Hematopoietic multipotent progenitor cell treated with erythropoietin and hydrocortisone succinate and interleukin-3 and kit ligand, for 8 days (in vitro differentiated cells): ENCODE data around the gene ERAS.
"Not testable (repeated sequence)": the region's sequence is repeated elsewhere in the genome, so short reads cannot be mapped to it uniquely, and the experiment has no call there.

Experiments
- DNase-seq: peaks from one replicate; pipeline ENCODE4 v3.0.0-alpha.2; 2015

The ERAS gene

DNA sequence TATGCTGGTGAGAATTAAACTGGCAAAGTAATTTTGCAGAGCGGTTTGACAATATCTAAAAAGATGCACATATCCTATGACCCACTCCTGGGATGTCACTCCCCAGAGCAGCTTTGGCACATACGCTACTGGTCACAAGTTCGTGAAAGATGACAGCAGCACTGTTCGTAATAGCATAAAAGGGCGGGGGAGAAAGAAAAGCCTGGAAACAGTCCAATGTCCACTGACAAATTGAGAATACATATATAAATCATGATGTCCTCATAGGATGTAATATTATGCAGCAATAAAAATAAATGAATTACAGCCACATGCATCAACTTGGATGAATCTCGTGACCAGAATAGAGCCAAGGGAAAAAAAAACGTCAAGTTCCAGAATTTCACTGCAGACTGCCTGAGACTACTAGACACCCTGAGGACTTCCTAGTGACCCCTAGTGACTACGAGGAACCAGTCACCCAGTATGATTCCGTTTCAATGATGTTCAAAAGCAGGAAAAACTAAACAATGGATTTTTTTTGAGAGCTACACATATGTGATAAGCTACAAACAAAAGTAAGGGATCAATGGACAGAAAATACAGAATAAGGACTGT, 7.3 kb downstream of the ERAS start:
- no peak for DNase-seq

DNA sequence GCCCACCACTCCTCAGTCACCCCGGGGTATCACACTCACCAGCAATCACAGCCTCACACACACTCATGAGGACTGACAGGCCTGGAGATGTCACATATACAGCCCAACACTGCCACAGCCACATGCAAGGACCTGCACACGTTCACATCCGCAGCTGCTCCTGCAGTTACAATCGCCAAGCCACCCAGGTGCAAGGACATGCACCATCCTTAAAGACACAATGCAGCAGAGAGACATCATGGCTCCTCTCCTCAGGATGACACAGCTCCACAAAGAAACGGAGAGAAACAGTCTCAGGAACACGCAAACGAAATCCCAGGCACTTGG, 8.0 kb downstream of the ERAS start:
- no peak for DNase-seq

DNA sequence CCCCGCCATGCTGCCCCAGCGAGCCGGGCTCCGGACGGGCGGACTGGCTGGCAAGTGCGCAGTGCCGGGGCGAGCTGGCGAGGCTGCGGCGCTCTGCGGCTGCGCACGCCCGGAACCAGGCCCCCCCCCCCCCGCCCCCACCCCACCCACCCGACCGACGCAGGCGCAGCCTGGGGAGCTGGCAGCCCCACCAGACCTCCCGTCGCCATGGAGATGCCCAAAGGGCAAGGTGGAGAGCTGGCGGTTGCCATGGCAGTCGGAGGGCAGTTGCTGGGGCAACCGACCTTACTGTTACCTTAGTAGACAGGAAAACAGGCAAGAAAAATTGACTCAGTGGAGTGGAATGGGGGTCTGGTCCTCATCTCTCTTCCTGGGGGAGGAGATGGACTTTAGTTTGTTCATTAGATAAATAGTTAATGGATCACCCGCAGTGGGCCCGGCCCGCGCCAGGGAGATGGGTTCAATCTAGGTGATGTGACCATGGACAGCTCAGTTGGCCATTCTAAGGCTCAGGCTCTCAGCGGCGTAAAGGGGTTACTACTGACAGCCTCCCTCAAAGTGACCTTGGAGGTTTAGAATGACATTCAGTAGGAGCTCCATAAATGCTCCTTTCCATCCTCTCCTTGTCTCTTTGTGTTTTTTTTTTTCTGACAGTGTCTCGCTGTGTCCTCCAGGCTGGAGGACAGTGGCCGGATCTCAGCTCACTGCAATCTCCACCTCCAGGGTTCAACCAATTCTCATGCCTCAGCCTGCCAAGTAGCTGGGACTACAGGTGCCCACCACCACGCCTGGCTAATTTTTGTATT, 9.4 kb downstream of the ERAS start, which contains the start of gene PCSK1N:
TSS of gene PCSK1N (minus strand) at position 87 of the 806 bp plus-strand sequence. CDS start at position 9, 78 bp downstream.
- no peak for DNase-seq

- no peak for DNase-seq
These were observed 13.4 kb downstream of the ERAS start for GRCh38 chrX:48839686-48840085.

DNA sequence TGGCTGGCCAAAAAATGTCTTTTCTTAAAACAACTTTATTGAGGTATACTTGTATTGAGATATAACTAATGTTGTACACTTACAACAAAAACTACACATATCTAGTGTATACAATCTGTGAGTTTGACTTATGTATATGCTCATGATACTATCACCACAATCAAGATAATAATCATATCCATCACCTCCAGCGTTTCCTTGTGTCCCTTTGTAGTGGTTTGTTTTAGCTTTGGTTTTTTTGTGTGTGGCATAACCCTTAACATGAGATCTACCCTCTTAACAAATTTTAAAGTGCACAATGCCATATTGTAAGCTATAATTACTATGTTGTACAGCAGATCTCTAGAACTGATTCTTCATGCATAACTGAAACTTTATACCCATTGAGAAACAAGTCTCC, 22.5 kb downstream of the ERAS start:
- DNase-seq, result no peak

DNA sequence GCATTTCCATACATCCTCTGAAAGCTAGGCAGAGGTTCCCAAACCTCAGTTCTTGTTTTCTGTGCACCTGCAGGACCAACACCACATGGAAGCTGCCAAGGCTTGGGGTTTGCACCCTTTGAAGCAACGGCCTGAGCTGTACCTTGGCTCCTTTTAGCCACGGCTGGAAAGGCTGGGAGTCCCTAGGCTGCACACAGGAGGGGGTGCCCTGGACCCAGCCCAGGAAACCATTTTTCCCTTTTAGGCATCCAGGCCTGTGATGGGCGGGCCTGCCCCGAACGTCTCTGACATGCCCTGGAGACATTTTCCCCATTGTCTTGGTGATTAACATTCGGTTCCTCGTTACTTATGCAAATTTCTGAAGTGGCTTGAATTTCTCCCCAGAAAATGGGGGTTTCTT, 26.5 kb downstream of the ERAS start:
- DNase-seq, result no peak

DNA sequence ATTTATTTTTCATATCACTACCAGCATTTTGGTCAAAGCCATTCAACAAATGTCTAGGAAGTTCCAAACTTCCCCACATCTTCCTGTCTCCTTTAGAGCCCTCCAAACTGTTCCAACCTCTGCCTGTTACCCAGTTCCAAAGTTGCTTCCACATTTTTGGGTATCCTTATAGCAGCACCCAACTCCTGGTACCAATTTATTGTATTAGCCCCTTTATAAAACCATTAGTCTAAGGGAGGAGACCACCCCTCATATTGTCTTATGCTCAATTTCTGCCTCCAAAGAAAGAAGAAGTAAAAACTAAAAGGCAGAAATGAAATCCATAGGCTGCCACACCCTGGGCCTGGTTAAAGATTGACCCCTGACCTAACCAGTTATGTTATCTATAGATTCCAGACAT, 27.2 kb downstream of the ERAS start:
- not testable (repeated sequence) for DNase-seq

GRCh38 chrX:48854121-48854804, 27.9 kb downstream of the ERAS start:
- not testable (repeated sequence) for DNase-seq

- DNase-seq, result peak; percentile 37
These were observed 28.6 kb downstream of the ERAS start for GRCh38 chrX:48854898-48855297.

DNA sequence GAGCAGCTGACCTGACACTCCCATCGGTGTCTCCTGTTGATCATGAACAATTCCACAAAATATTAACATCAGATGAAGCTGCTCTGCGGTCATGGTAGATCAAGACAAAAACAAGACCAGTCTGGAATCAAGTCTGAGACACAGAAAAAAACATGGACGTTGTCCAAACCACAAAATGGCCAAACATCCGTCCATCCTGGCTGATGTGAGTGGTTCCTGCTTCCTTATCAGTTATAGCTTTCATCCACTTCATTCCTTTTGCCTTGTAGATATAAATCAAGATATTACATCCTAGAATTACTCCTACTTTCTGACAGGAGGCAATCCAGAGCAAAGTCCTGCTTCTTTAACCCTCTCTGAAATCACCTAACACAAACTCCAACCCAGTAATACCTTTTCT, 37.9 kb downstream of the ERAS start:
- DNase-seq, result peak; percentile 8

DNA sequence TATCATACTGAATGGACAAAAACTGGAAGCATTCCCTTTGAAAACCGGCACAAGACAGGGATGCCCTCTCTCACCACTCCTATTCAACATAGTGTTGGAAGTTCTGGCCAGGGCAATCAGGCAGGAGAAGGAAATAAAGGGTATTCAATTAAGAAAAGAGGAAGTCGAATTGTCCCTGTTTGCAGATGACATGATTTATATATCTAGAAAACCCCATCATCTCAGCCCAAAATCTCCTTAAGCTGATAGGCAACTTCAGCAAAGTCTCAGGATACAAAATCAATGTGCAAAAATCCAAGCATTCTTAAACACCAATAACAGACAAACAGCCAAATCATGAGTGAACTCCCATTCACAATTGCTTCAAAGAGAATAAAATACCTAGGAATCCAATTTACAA, 45.7 kb downstream of the ERAS start:
- DNase-seq, result not testable (repeated sequence)

- DNase-seq, result not testable (repeated sequence)
These were observed 50.6 kb downstream of the ERAS start for GRCh38 chrX:48876944-48877343.
